T-helper 9 cell (primary cell): ENCODE data around the gene SLC43A1.
"Not testable (repeated sequence)": the region's sequence is repeated elsewhere in the genome, so short reads cannot be mapped to it uniquely, and the experiment has no call there.

Source experiments
- DNase-seq: peaks from one replicate; pipeline ENCODE4 v3.0.0-alpha.2; 2020
- total RNA-seq, 2 donors: gene quantifications; one replicate each; lab custom pipeline; 2026; lab: John Stamatoyannopoulos, UW

SLC43A1 gene
- 8.2 to 27.6 reads per million in 2 donors for total RNA-seq

GRCh38 chr11:57515332-57516060 is at the start of gene SLC43A1:
Gene SLC43A1, minus strand, starts transcription at chr11:57515702. Its CDS starts 1,591 bp downstream, at chr11:57514111.
- peak; percentile 5 for DNase-seq

GRCh38 chr11:57562596-57562995 is 47.1 kb upstream of the SLC43A1 start:
- no peak for DNase-seq

- DNase-seq, result no peak
These were observed 44.6 kb upstream of the SLC43A1 start for GRCh38 chr11:57560146-57560545.

- no peak for DNase-seq
These were observed 40.5 kb upstream of the SLC43A1 start for GRCh38 chr11:57556041-57556440.

- no peak for DNase-seq
These were observed 39.9 kb upstream of the SLC43A1 start for GRCh38 chr11:57555393-57555792.

GRCh38 chr11:57552479-57552878 is 37.0 kb upstream of the SLC43A1 start:
- DNase-seq, result no peak

- no peak for DNase-seq
These were observed 36.4 kb upstream of the SLC43A1 start for GRCh38 chr11:57551941-57552340.

GRCh38 chr11:57549983-57550382 is 34.5 kb upstream of the SLC43A1 start:
- no peak for DNase-seq

- DNase-seq, result no peak
These were observed 32.4 kb upstream of the SLC43A1 start for GRCh38 chr11:57547854-57548377.

GRCh38 chr11:57546869-57547475 is 31.5 kb upstream of the SLC43A1 start:
- no peak for DNase-seq

GRCh38 chr11:57546451-57546850 is 30.9 kb upstream of the SLC43A1 start:
- no peak for DNase-seq

GRCh38 chr11:57545883-57546282 is 30.4 kb upstream of the SLC43A1 start:
- no peak for DNase-seq

GRCh38 chr11:57544566-57544965 is 29.1 kb upstream of the SLC43A1 start:
- no peak for DNase-seq

GRCh38 chr11:57543593-57543992 is 28.1 kb upstream of the SLC43A1 start:
- no peak for DNase-seq

- no peak for DNase-seq
These were observed 27.1 kb upstream of the SLC43A1 start for GRCh38 chr11:57542582-57542981.

GRCh38 chr11:57541169-57541568 is 25.7 kb upstream of the SLC43A1 start:
- DNase-seq, result no peak

- DNase-seq, result no peak
These were observed 23.8 kb upstream of the SLC43A1 start for GRCh38 chr11:57539342-57539741.

- DNase-seq, result no peak
These were observed 21.6 kb upstream of the SLC43A1 start, which contains the start of gene SMTNL1 for GRCh38 chr11:57536947-57537619. Gene SMTNL1, plus strand, starts transcription at chr11:57537595. Its CDS starts 5,048 bp downstream, at chr11:57542643.

- DNase-seq, result not testable (repeated sequence)
These were observed 18.9 kb upstream of the SLC43A1 start for GRCh38 chr11:57534449-57534848.

GRCh38 chr11:57530596-57531507 is 15.3 kb upstream of the SLC43A1 start, which contains the start of gene TIMM10:
Gene TIMM10, minus strand, starts transcription at chr11:57530754. Its CDS starts 565 bp downstream, at chr11:57530189.
- DNase-seq, result peak; percentile 79

GRCh38 chr11:57530215-57530595 is 14.7 kb upstream of the SLC43A1 start:
- no peak for DNase-seq

GRCh38 chr11:57529012-57529411 is 13.5 kb upstream of the SLC43A1 start:
- DNase-seq, result no peak
